ENCODE data around the gene SLC1A3.

Gene SLC1A3

GRCh38 chr5:36710039-36710438, 103.6 kb downstream of the SLC1A3 start:
- Histone ChIP-seq H3K36me3 (no peaks in the 10 kb centered on the region), H3K4me1 (no peaks in the 10 kb centered on the region), H3K4me3 (ENCODE audit: low read depth, low read length) (no peak overlapping the region), H3K27me3 (peaks cover 8% of the 10 kb centered on the region), H3K9me3 (no peaks in the 10 kb centered on the region)
- DNase-seq = no peak
- TF ChIP-seq CTCF (IDR thresholded peaks at IDR 0.05; ENCODE audit: low read depth, low read length) = no peak

- H3K4me1 ChIP-seq = no peaks in the 10 kb centered on the region
- H3K9me3 ChIP-seq = no peaks in the 10 kb centered on the region
- no peak for DNase-seq
- no peak overlapping the region for H3K4me3 ChIP-seq (ENCODE audit: low read depth, low read length)
- peaks cover 13% of the 10 kb centered on the region for H3K27me3 ChIP-seq
- no peak for TF ChIP-seq CTCF (IDR thresholded peaks at IDR 0.05; ENCODE audit: low read depth, low read length)
- no peaks in the 10 kb centered on the region for H3K36me3 ChIP-seq
Observed at GRCh38 chr5:36712706-36713105, 106.3 kb downstream of the SLC1A3 start.

GRCh38 chr5:36713541-36713940, 107.1 kb downstream of the SLC1A3 start:
- DNase-seq = no peak
- no peak for TF ChIP-seq CTCF (IDR thresholded peaks at IDR 0.05; ENCODE audit: low read depth, low read length)
- H3K36me3 ChIP-seq = no peaks in the 10 kb centered on the region
- H3K27me3 ChIP-seq = peaks cover 19% of the 10 kb centered on the region
- no peaks in the 10 kb centered on the region for H3K4me1 ChIP-seq
- no peaks in the 10 kb centered on the region for H3K9me3 ChIP-seq
- H3K4me3 ChIP-seq (ENCODE audit: low read depth, low read length) = no peak overlapping the region

GRCh38 chr5:36717131-36717695, 110.8 kb downstream of the SLC1A3 start:
- H3K27me3 ChIP-seq = peaks cover 21% of the 10 kb centered on the region
- TF ChIP-seq CTCF (IDR thresholded peaks at IDR 0.05; ENCODE audit: low read depth, low read length) = no peak
- no peaks in the 10 kb centered on the region for H3K36me3 ChIP-seq
- no peaks in the 10 kb centered on the region for H3K9me3 ChIP-seq
- H3K4me1 ChIP-seq = no peaks in the 10 kb centered on the region
- no peak overlapping the region for H3K4me3 ChIP-seq (ENCODE audit: low read depth, low read length)
- DNase-seq = no peak

GRCh38 chr5:36719282-36719681, 112.9 kb downstream of the SLC1A3 start:
- TF ChIP-seq CTCF (IDR thresholded peaks at IDR 0.05; ENCODE audit: low read depth, low read length) = no peak

GRCh38 chr5:36720688-36721087, 114.3 kb downstream of the SLC1A3 start:
- no peak overlapping the region for H3K4me3 ChIP-seq (ENCODE audit: low read depth, low read length)
- H3K9me3 ChIP-seq = no peaks in the 10 kb centered on the region
- no peak for DNase-seq
- peaks cover 20% of the 10 kb centered on the region for H3K27me3 ChIP-seq
- H3K36me3 ChIP-seq = no peaks in the 10 kb centered on the region
- no peaks in the 10 kb centered on the region for H3K4me1 ChIP-seq
- no peak for TF ChIP-seq CTCF (IDR thresholded peaks at IDR 0.05; ENCODE audit: low read depth, low read length)

More at GRCh38 chr5:36719282-36719681, 112.9 kb downstream of the SLC1A3 start:
- no peaks in the 10 kb centered on the region for H3K4me1 ChIP-seq
- DNase-seq = no peak
- H3K36me3 ChIP-seq = no peaks in the 10 kb centered on the region
- peaks cover 20% of the 10 kb centered on the region for H3K27me3 ChIP-seq
- no peak overlapping the region for H3K4me3 ChIP-seq (ENCODE audit: low read depth, low read length)
- no peaks in the 10 kb centered on the region for H3K9me3 ChIP-seq
